AG04450 (cell line): ENCODE results near the gene IL4R. TPM values are rescaled to one million over a fixed set of nuclear protein-coding genes. Genes with fewer than 3 reads are reported as not detected.

Experiments used
- CTCF ChIA-PET: fragments of 300-600, 350-600 bp; formaldehyde crosslinking; extraction: SDS; loops from one replicate; lab custom pipeline; 2022; ENCODE audit warnings: antibody characterized with exemption, inconsistent platforms; lab: Charles Lee
- POLR2A ChIA-PET: fragments of 350-600 bp; formaldehyde crosslinking; extraction: SDS; loops from one replicate; lab custom pipeline; 2021; ENCODE audit warnings: antibody characterized with exemption, inconsistent platforms; lab: Yijun Ruan, JAX
- DNase-seq: peaks from one replicate; pipeline ENCODE4 v3.0.0-alpha.2; 2011; ENCODE audit warnings: low read depth, low spot score
- H3K27ac ChIP-seq: one replicate; pipeline ENCODE4 v1.5.1; 2012; ENCODE audit warnings: low read depth, low read length, control low read depth
- H3K27me3 ChIP-seq: one replicate; pipeline ENCODE4 v1.6.0; 2012; ENCODE audit warnings: low read length; ENCODE audit not compliant: control insufficient read depth, insufficient read depth
- H3K4me3 ChIP-seq: 2 replicates; pipeline ENCODE4 v1.5.1; 2011; ENCODE audit warnings: mild to moderate bottlenecking, low read depth, low read length, control low read depth
- H3K9me3 ChIP-seq: 2 replicates; pipeline ENCODE4 v1.5.1; 2012; ENCODE audit warnings: low read length; ENCODE audit not compliant: control insufficient read depth, insufficient read depth
- polyA plus RNA-seq: library from polyadenylated mRNA; depleted of rRNA; stranded (reverse); fragments of >200 nt; gene quantifications from 2 replicates; pipeline ENCODE4 v1.2.3, GENCODE V29; 2011
- TF ChIP-seq, protein P1 (sequence below): IDR thresholded peaks from 2 replicates; pipeline ENCODE4 v1.5.1; 2011; ENCODE audit warnings: low read depth, low read length, control low read depth, inconsistent platforms

The IL4R gene
- polyA plus RNA-seq, 1 experiment, result 31.1 TPM

DNA sequence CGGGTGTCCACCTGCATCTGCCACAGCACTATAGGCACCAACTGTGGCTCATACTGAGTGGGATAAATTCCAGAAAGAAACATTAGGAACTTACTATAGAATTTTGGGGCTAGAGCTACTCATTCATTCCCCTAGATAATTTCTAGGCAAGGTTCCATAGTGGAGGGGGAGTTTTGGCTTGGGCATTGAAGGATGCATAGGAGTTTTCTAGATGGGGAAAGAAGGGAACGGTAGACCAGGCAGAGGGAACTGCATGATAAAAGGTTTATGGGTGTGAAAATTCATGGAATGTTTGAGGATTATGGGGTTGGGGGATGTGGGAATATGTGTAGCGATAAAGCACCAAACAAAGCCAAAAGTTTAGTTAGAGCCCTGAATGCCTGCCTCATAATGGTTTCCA, 35.5 kb downstream of the IL4R start:
- no peak for DNase-seq
- no peaks in the 10 kb centered on the region; the same call in 1 of the 2 replicates for H3K9me3 ChIP-seq
- TF ChIP-seq, protein P1, sequence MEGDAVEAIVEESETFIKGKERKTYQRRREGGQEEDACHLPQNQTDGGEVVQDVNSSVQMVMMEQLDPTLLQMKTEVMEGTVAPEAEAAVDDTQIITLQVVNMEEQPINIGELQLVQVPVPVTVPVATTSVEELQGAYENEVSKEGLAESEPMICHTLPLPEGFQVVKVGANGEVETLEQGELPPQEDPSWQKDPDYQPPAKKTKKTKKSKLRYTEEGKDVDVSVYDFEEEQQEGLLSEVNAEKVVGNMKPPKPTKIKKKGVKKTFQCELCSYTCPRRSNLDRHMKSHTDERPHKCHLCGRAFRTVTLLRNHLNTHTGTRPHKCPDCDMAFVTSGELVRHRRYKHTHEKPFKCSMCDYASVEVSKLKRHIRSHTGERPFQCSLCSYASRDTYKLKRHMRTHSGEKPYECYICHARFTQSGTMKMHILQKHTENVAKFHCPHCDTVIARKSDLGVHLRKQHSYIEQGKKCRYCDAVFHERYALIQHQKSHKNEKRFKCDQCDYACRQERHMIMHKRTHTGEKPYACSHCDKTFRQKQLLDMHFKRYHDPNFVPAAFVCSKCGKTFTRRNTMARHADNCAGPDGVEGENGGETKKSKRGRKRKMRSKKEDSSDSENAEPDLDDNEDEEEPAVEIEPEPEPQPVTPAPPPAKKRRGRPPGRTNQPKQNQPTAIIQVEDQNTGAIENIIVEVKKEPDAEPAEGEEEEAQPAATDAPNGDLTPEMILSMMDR, result no peak
- no peak overlapping the region for H3K4me3 ChIP-seq
- H3K27ac ChIP-seq, result no peak overlapping the region
- ChIA-PET POLR2A (no interaction called here), CTCF (interaction anchor here (2.0 kb wide), 1 partner anchor 115 kb away, joined by 5 read pairs; no protein-coding TSS in a partner anchor)
- H3K27me3 ChIP-seq, result no peaks in the 10 kb centered on the region

- H3K4me3 ChIP-seq, result no peak overlapping the region
- POLR2A ChIA-PET, result no interaction called here
- CTCF ChIA-PET, result interaction anchor here (1.3 kb wide), 1 partner anchor 116 kb away, joined by 6 read pairs; no protein-coding TSS in a partner anchor
These were observed 36.2 kb downstream of the IL4R start for GRCh38 chr16:27350006-27350405.

GRCh38 chr16:27351989-27352388, 38.2 kb downstream of the IL4R start:
- H3K27ac ChIP-seq, result no peak overlapping the region
- ChIA-PET CTCF (interaction anchor here (0.7 to 1.0 kb wide), 2 partner anchors 101 to 118 kb away, joined by 3 to 4 read pairs; no protein-coding TSS in a partner anchor), POLR2A (no interaction called here)

More at GRCh38 chr16:27350006-27350405, 36.2 kb downstream of the IL4R start:
- no peak overlapping the region for H3K27ac ChIP-seq
- no peaks in the 10 kb centered on the region for H3K27me3 ChIP-seq
- H3K9me3 ChIP-seq, result no peaks in the 10 kb centered on the region; the same call in 1 of the 2 replicates
- TF ChIP-seq, protein P1, result no peak
- DNase-seq, result no peak

DNA sequence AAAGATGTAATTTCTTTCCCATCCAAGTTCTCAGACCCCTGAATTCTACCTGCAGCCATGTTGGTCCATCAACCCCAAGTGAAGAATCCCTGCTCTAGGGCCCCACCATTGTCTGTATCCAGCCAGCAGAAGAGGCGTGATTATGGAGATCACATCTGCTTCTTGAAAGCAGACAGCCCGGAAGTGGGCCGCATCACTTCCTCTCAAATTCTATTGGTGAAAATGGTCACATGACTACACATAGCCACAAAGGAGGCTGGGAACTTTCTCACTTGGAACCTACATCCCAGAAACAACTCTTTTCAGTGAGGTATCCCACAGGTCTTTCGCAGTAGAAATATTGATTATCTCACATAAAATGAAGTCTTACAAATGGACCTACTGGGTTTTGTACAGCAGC, 40.1 kb downstream of the IL4R start:
- ChIA-PET POLR2A (no interaction called here), CTCF (interaction anchor here (2.3 kb wide), 1 partner anchor 13 kb away, joined by 14 read pairs; no protein-coding TSS in a partner anchor)

More at GRCh38 chr16:27351989-27352388, 38.2 kb downstream of the IL4R start:
- Histone ChIP-seq H3K4me3 (no peak overlapping the region), H3K9me3 (no peaks in the 10 kb centered on the region; the same call in 1 of the 2 replicates), H3K27me3 (no peaks in the 10 kb centered on the region)
- TF ChIP-seq, protein P1, result no peak
- no peak for DNase-seq

GRCh38 chr16:27355610-27356009, 41.8 kb downstream of the IL4R start:
- CTCF ChIA-PET, result interaction anchor here (0.7 to 2.3 kb wide), 8 partner anchors 12 to 200 kb away, joined by 3 to 14 read pairs (median 4); no protein-coding TSS in a partner anchor
- Histone ChIP-seq H3K27me3 (no peaks in the 10 kb centered on the region), H3K4me3 (no peak overlapping the region), H3K9me3 (peaks cover 7% of the 10 kb centered on the region; the same call in 1 of the 2 replicates), H3K27ac (no peak overlapping the region)
- DNase-seq, result no peak
- TF ChIP-seq, protein P1, result peak; percentile 25; the same call in 1 of the 2 replicates
- POLR2A ChIA-PET, result no interaction called here

More for the DNA sequence above, 40.1 kb downstream of the IL4R start:
- Histone ChIP-seq H3K4me3 (no peak overlapping the region), H3K9me3 (no peaks in the 10 kb centered on the region; the same call in 1 of the 2 replicates), H3K27me3 (no peaks in the 10 kb centered on the region), H3K27ac (no peak overlapping the region)
- no peak for DNase-seq
- TF ChIP-seq, protein P1, result no peak
